HCT116 (cell line): ENCODE data around the gene JCHAIN. TPM values are rescaled to one million over a fixed set of nuclear protein-coding genes. Genes with fewer than 3 reads are reported as not detected.
A peak's percentile ranks its signal among the peaks of the same experiment; 100 is the strongest.

Experiments
- ATAC-seq: fragments of 200-7000 bp; cut with Tn5 transposase; 2 replicates; pipeline ENCODE4 v1.9.1; 2020; ENCODE audit warnings: mild to moderate bottlenecking, moderate library complexity
- BruUV-seq: library from RNA; stranded (reverse); fragments of 400-500 nt; replicated peaks from 2 replicates; lab custom pipeline; 2021; lab: Mats Ljungman, UMichigan
- CTCF ChIA-PET: fragments of 300-600 bp; sonication (Branson Sonifier 250); formaldehyde crosslinking; loops from one replicate; lab custom pipeline; 2021; ENCODE audit warnings: antibody characterized with exemption; lab: Charles Lee
- POLR2A ChIA-PET: fragments of 300-600, 350-600 bp; sonication (Branson Sonifier 250); formaldehyde crosslinking; loops from one replicate; lab custom pipeline; 2021; ENCODE audit warnings: antibody characterized with exemption; lab: Charles Lee
- RAD21 ChIA-PET, 2 experiments: fragments of 300-600 bp; sonication (Branson Sonifier 250); formaldehyde crosslinking; loops; one replicate each; lab custom pipeline; 2023; ENCODE audit warnings: low total read pairs in 2 of 2; ENCODE audit not compliant: uncharacterized antibody in 2 of 2, unreplicated experiment in 2 of 2, low non-redundant PET in 1 of 2; lab: Charles Lee
- DNase-seq: peaks from one replicate; pipeline ENCODE4 v3.0.0-alpha.2; 2010; ENCODE audit warnings: low read depth, low spot score
- H2AFZ ChIP-seq: fragments of 200-600 bp; shearing (Covaris generic), sonication (generic); 2 replicates; pipeline ENCODE4 v1.6.1; 2017; ENCODE audit warnings: low read depth, mixed run types, mixed read lengths, antibody characterized with exemption, low read length; ENCODE audit not compliant: poor library complexity, severe bottlenecking
- H3K27ac ChIP-seq: 2 replicates; pipeline ENCODE4 v1.5.1; 2012; ENCODE audit warnings: low read depth, low read length
- H3K27me3 ChIP-seq: fragments of 200-600 bp; sonication (generic); 2 replicates; pipeline ENCODE4 v1.6.1; 2016; ENCODE audit warnings: mixed run types, low read length, mixed read lengths; ENCODE audit not compliant: insufficient read depth
- H3K36me3 ChIP-seq, 2 experiments: fragments of 200-500 bp in 1 of 2; fragments of 200-600 bp in 1 of 2; sonication (Bioruptor generic) in 1 of 2; sonication (generic) in 1 of 2; 2 replicates each; pipeline versions ENCODE4 v1.5.1 to v1.6.1; 2014 to 2016; ENCODE audit warnings: low read length in 2 of 2, inconsistent platforms in 1 of 2, mixed read lengths in 1 of 2, mixed run types in 1 of 2; ENCODE audit not compliant: insufficient read depth in 2 of 2, control insufficient read depth in 1 of 2
- H3K4me1 ChIP-seq, 2 experiments: fragments of 200-600 bp in 1 of 2; sonication (generic) in 1 of 2; 2 replicates each; pipeline versions ENCODE4 v1.5.1 to v1.6.1; 2012 to 2017; ENCODE audit warnings: low read length in 2 of 2, inconsistent platforms in 1 of 2, mild to moderate bottlenecking in 1 of 2, mixed read lengths in 1 of 2, mixed run types in 1 of 2, moderate library complexity in 1 of 2; ENCODE audit not compliant: insufficient read depth in 2 of 2, control insufficient read depth in 1 of 2
- H3K4me2 ChIP-seq: fragments of 200-600 bp; sonication (generic); 2 replicates; pipeline ENCODE4 v1.6.1; 2017; ENCODE audit warnings: mixed run types, low read length, mixed read lengths
- H3K4me3 ChIP-seq, 2 experiments: fragments of 200-600 bp in 1 of 2; sonication (generic) in 1 of 2; replicated peaks in 1 of 2; 2 replicates each; pipeline ENCODE4 v1.5.1; 2011 to 2016; ENCODE audit warnings: low read length in 2 of 2, control low read depth in 1 of 2, low read depth in 1 of 2, mild to moderate bottlenecking in 1 of 2, mixed read lengths in 1 of 2, mixed run types in 1 of 2
- H3K79me2 ChIP-seq: fragments of 200-600 bp; sonication (generic); 2 replicates; pipeline ENCODE4 v1.6.1; 2017; ENCODE audit warnings: mild to moderate bottlenecking, mixed run types, low read length, moderate library complexity, mixed read lengths; ENCODE audit not compliant: insufficient read depth
- H3K9ac ChIP-seq: fragments of 200-600 bp; sonication (generic); 2 replicates; pipeline ENCODE4 v1.6.1; 2016; ENCODE audit warnings: low read length, mixed read lengths
- H3K9me2 ChIP-seq: fragments of 200-600 bp; sonication (generic), shearing (Covaris generic); 2 replicates; pipeline ENCODE4 v1.6.1; 2017; ENCODE audit warnings: mixed run types, mild to moderate bottlenecking, moderate library complexity; ENCODE audit not compliant: insufficient read depth
- H3K9me3 ChIP-seq, 2 experiments: fragments of 200-500 bp in 1 of 2; fragments of 200-600 bp in 1 of 2; sonication (Bioruptor generic) in 1 of 2; sonication (generic) in 1 of 2; 2 replicates each; pipeline ENCODE4 v1.6.1; 2014 to 2017; ENCODE audit warnings: low read length in 2 of 2, mixed read lengths in 2 of 2, inconsistent platforms in 1 of 2, low read depth in 1 of 2, mild to moderate bottlenecking in 1 of 2, mixed run types in 1 of 2, moderate library complexity in 1 of 2; ENCODE audit not compliant: control insufficient read depth in 1 of 2, insufficient read depth in 1 of 2
- H4K20me1 ChIP-seq: fragments of 200-600 bp; sonication (generic), shearing (Covaris generic); 2 replicates; pipeline ENCODE4 v1.6.1; 2017; ENCODE audit warnings: mixed run types, mild to moderate bottlenecking, moderate library complexity; ENCODE audit not compliant: insufficient read depth
- ATF3 ChIP-seq: IDR thresholded peaks from 2 replicates; pipeline ENCODE4 v1.6.1; 2012
- CBX3 ChIP-seq: IDR thresholded peaks from 2 replicates; pipeline ENCODE4 v1.6.1; 2012; ENCODE audit warnings: low read depth
- CEBPB ChIP-seq: IDR thresholded peaks from 2 replicates; pipeline ENCODE4 v1.6.1; 2012; ENCODE audit warnings: low read depth
- CTCF ChIP-seq, 3 experiments: fragments of 200-600 bp in 1 of 3; sonication (generic) in 1 of 3; IDR thresholded peaks in 2 of 3; conservative IDR thresholded peaks in 1 of 3; 2 replicates each; pipeline ENCODE4 v1.5.1; 2012 to 2017; ENCODE audit warnings: low read depth in 2 of 3, low read length in 2 of 3, antibody characterized with exemption in 1 of 3, borderline replicate concordance in 1 of 3, control low read depth in 1 of 3, mild to moderate bottlenecking in 1 of 3, mixed read lengths in 1 of 3, mixed run types in 1 of 3, moderate library complexity in 1 of 3; ENCODE audit not compliant: insufficient read depth in 1 of 3
- EGR1 ChIP-seq: IDR thresholded peaks from 2 replicates; pipeline ENCODE4 v1.6.1; 2012; ENCODE audit warnings: low read depth
- ELF1 ChIP-seq: IDR thresholded peaks from 2 replicates; pipeline ENCODE4 v1.6.1; 2012; ENCODE audit warnings: low read depth, borderline replicate concordance
- EZH2phosphoT487 ChIP-seq: fragments of 200-600 bp; IDR thresholded peaks from 2 replicates; pipeline ENCODE4 v1.6.1; 2018; ENCODE audit warnings: antibody characterized with exemption, borderline replicate concordance
- FOSL1 ChIP-seq: IDR thresholded peaks from 2 replicates; pipeline ENCODE4 v1.6.1; 2012; ENCODE audit warnings: low read depth
- JUND ChIP-seq: IDR thresholded peaks from 2 replicates; pipeline ENCODE4 v1.6.1; 2012
- MAX ChIP-seq: IDR thresholded peaks from 2 replicates; pipeline ENCODE4 v1.6.1; 2012
- POLR2A ChIP-seq: IDR thresholded peaks from 2 replicates; pipeline ENCODE4 v1.7.0; 2011; ENCODE audit warnings: borderline replicate concordance; ENCODE audit not compliant: insufficient read depth, insufficient read length; ENCODE audit errors: extremely low read depth
- POLR2AphosphoS5 ChIP-seq: IDR thresholded peaks from 2 replicates; pipeline ENCODE4 v1.6.1; 2011; ENCODE audit warnings: mild to moderate bottlenecking, low read depth, low read length, moderate library complexity
- REST ChIP-seq: IDR thresholded peaks from 2 replicates; pipeline ENCODE4 v1.6.1; 2012; ENCODE audit warnings: low read depth
- SP1 ChIP-seq: IDR thresholded peaks from 2 replicates; pipeline ENCODE4 v1.6.1; 2012; ENCODE audit warnings: low read depth
- SRF ChIP-seq: IDR thresholded peaks from 2 replicates; pipeline ENCODE4 v1.6.1; 2012; ENCODE audit warnings: low read depth
- TCF7L2 ChIP-seq: IDR thresholded peaks from 2 replicates; pipeline ENCODE4 v1.7.0; 2011; ENCODE audit warnings: borderline replicate concordance, inconsistent platforms; ENCODE audit not compliant: insufficient read depth, insufficient read length; ENCODE audit errors: extremely low read depth
- YY1 ChIP-seq: IDR thresholded peaks from 2 replicates; pipeline ENCODE4 v1.6.1; 2011; ENCODE audit warnings: low read length, low read depth, moderate library complexity, mild to moderate bottlenecking; ENCODE audit not compliant: insufficient replicate concordance; ENCODE audit errors: extremely low read depth
- ZBTB33 ChIP-seq: IDR thresholded peaks from 2 replicates; pipeline ENCODE4 v1.6.1; 2011; ENCODE audit warnings: mild to moderate bottlenecking, low read length, moderate library complexity; ENCODE audit not compliant: insufficient replicate concordance; ENCODE audit errors: extremely low read depth
- ZFX ChIP-seq: fragments of 450-650 bp; IDR thresholded peaks from 2 replicates; pipeline ENCODE4 v1.6.1; 2017
- ZNF274 ChIP-seq: fragments of 200-500 bp; sonication (Bioruptor generic); IDR thresholded peaks from 2 replicates; pipeline ENCODE4 v1.6.1; 2014; ENCODE audit warnings: mild to moderate bottlenecking, low read depth, low read length, inconsistent platforms
- intact Hi-C: fragments of 100-400 bp; cut with micrococcal nuclease; formaldehyde crosslinking; loops from 2 replicates; pipeline ENCODE4 v1.10.0; 2022
- total RNA-seq: library from RNA; stranded (reverse); gene quantifications from one replicate; pipeline ENCODE4 v1.2.1, GENCODE V29; 2021; ENCODE audit not compliant: unreplicated experiment

Gene JCHAIN
- total RNA-seq, 1 experiment from 2014 or later: 0.79 TPM

- DNase-seq: no peak
- Histone ChIP-seq H3K27ac (no peak overlapping the region), H3K79me2 (no peaks in the 10 kb centered on the region), H3K9me3 (no peaks in the 10 kb centered on the region), H3K9ac (no peak overlapping the region), H3K4me3 (no peak overlapping the region), H4K20me1 (no peaks in the 10 kb centered on the region), H3K4me1 (peaks cover 0 to 11% of the 10 kb centered on the region in 2 experiments; a peak in 2 of 4 replicates), H3K4me2 (no peak overlapping the region), H3K9me2 (no peaks in the 10 kb centered on the region), H2AFZ (peak overlapping the region; percentile 10), H3K36me3 (no peaks in the 10 kb centered on the region), H3K27me3 (no peaks in the 10 kb centered on the region)
- ChIA-PET POLR2A (no interaction called here), CTCF (no interaction called here), RAD21 (no interaction called here)
- no peak for ATAC-seq
- BruUV-seq: no TSS peak
- intact Hi-C loops: loop anchor here (10.0 kb wide), 1 partner anchor 314 kb away; the partner anchor contains the start of gene DCK
- no peak for TF ChIP-seq ZNF274
- TF ChIP-seq POLR2AphosphoS5: no peak
- TF ChIP-seq CBX3: no peak
- no peak for TF ChIP-seq ELF1
- TF ChIP-seq SRF: no peak
- no peak for TF ChIP-seq JUND
- no peak for TF ChIP-seq EZH2phosphoT487
- TF ChIP-seq POLR2A: no peak
- TF ChIP-seq FOSL1: no peak
- TF ChIP-seq YY1: no peak
- TF ChIP-seq TCF7L2: no peak
- no peak for TF ChIP-seq CEBPB
- TF ChIP-seq SP1: no peak
- no peak for TF ChIP-seq ZFX
- TF ChIP-seq EGR1: no peak
- TF ChIP-seq REST: no peak
- no peak for TF ChIP-seq ATF3
- no peak for TF ChIP-seq MAX
- no peak for TF ChIP-seq ZBTB33
- no peak for TF ChIP-seq CTCF (IDR thresholded peaks at IDR 0.05 in 2 of 3, conservative IDR thresholded peaks at IDR 0.05 in 1 of 3; ENCODE audit: borderline replicate concordance in 1 of 3, insufficient read depth in 1 of 3, low read depth in 2 of 3, low read length in 2 of 3)
Measured at GRCh38 chr4:70680934-70681333, 14.6 kb upstream of the JCHAIN start.
